Ascending aorta (tissue), 2 donors: Measurements from ENCODE around the gene DACH1. TPM values are rescaled to one million over a fixed set of nuclear protein-coding genes. Genes with fewer than 3 reads are reported as not detected.

Experiments used
- DNase-seq, 2 donors: peaks; one replicate each; pipeline ENCODE4 v3.0.0-alpha.2; 2019; ENCODE audit warnings: low spot score in 2 of 2
- H3K27ac ChIP-seq, 2 donors: fragments of 200-600 bp; sonication (generic); one replicate each; pipeline ENCODE4 v1.5.1; 2016 to 2017; ENCODE audit warnings: mild to moderate bottlenecking in 1 of 2
- H3K27me3 ChIP-seq: fragments of 200-600 bp; sonication (generic); one replicate; pipeline ENCODE4 v1.5.1; 2017
- H3K36me3 ChIP-seq, 2 donors: fragments of 200-600 bp; sonication (generic); one replicate each; pipeline ENCODE4 v1.5.1; 2016
- H3K4me1 ChIP-seq, 2 donors: fragments of 200-600 bp; sonication (generic); one replicate each; pipeline ENCODE4 v1.5.1; 2016 to 2017; ENCODE audit warnings: mild to moderate bottlenecking in 1 of 2
- H3K4me3 ChIP-seq, 2 donors: fragments of 200-600 bp; sonication (generic); one replicate each; pipeline ENCODE4 v1.5.1; 2016 to 2017; ENCODE audit warnings: mild to moderate bottlenecking in 1 of 2
- H3K9me3 ChIP-seq, 2 donors: fragments of 200-600 bp; sonication (generic); one replicate each; pipeline ENCODE4 v1.5.1; 2016
- CTCF ChIP-seq, 3 experiments: fragments of 200-600 bp in 2 of 3; fragments of 450-650 bp in 1 of 3; sonication (generic) in 2 of 3; IDR thresholded peaks; one replicate each; pipeline ENCODE4 v1.5.1; 2016 to 2019; ENCODE audit warnings: antibody characterized with exemption in 3 of 3, mild to moderate bottlenecking in 1 of 3, moderate library complexity in 1 of 3
- intact Hi-C: fragments of 100-400 bp; cut with DNase I; formaldehyde crosslinking; loops from one replicate; pipeline ENCODE4 v1.15.1; 2023
- total RNA-seq: library from RNA; depleted of rRNA; stranded (reverse); fragments of >200 nt; gene quantifications from one replicate; pipeline ENCODE4 v1.1.0, GENCODE V29; 2016

DACH1 gene
- total RNA-seq, 1 donor from 2014 or later, result not detected

- Histone ChIP-seq H3K4me1 (no peaks in the 10 kb centered on the region), H3K36me3 (no peaks in the 10 kb centered on the region), H3K9me3 (no peaks in the 10 kb centered on the region), H3K4me3 (no peak overlapping the region), H3K27ac (no peak overlapping the region), H3K27me3 (no peaks in the 10 kb centered on the region)
- intact Hi-C loops, result no loop called here
- no peak for DNase-seq
- no peak for TF ChIP-seq CTCF (IDR thresholded peaks at IDR 0.05)
Measured at GRCh38 chr13:71605744-71606143, 261.3 kb downstream of the DACH1 start.

- no peaks in the 10 kb centered on the region for H3K36me3 ChIP-seq
- no peak for DNase-seq
- intact Hi-C loops, result no loop called here
- H3K27ac ChIP-seq, result no peak overlapping the region
- H3K4me3 ChIP-seq, result no peak overlapping the region
- no peaks in the 10 kb centered on the region for H3K4me1 ChIP-seq
- no peaks in the 10 kb centered on the region for H3K9me3 ChIP-seq
- H3K27me3 ChIP-seq, result no peaks in the 10 kb centered on the region
- no peak for TF ChIP-seq CTCF (IDR thresholded peaks at IDR 0.05)
Measured at GRCh38 chr13:71603255-71603654, 263.7 kb downstream of the DACH1 start.

GRCh38 chr13:71602344-71602743, 264.7 kb downstream of the DACH1 start:
- no peak overlapping the region for H3K4me3 ChIP-seq
- no peaks in the 10 kb centered on the region for H3K4me1 ChIP-seq
- no peak overlapping the region for H3K27ac ChIP-seq
- DNase-seq, result no peak
- H3K36me3 ChIP-seq, result no peaks in the 10 kb centered on the region
- TF ChIP-seq CTCF (IDR thresholded peaks at IDR 0.05), result no peak
- H3K27me3 ChIP-seq, result no peaks in the 10 kb centered on the region
- intact Hi-C loops, result no loop called here
- no peaks in the 10 kb centered on the region for H3K9me3 ChIP-seq

GRCh38 chr13:71597150-71597549, 269.9 kb downstream of the DACH1 start:
- no peak for TF ChIP-seq CTCF (IDR thresholded peaks at IDR 0.05)
- Histone ChIP-seq H3K9me3 (no peaks in the 10 kb centered on the region), H3K27me3 (no peaks in the 10 kb centered on the region), H3K36me3 (no peaks in the 10 kb centered on the region), H3K4me3 (no peak overlapping the region), H3K27ac (no peak overlapping the region), H3K4me1 (no peaks in the 10 kb centered on the region)
- DNase-seq, result no peak
- intact Hi-C loops, result no loop called here

GRCh38 chr13:71596116-71596515, 270.9 kb downstream of the DACH1 start:
- H3K4me1 ChIP-seq, result no peaks in the 10 kb centered on the region
- intact Hi-C loops, result no loop called here
- DNase-seq, result no peak
- H3K9me3 ChIP-seq, result no peaks in the 10 kb centered on the region
- H3K27me3 ChIP-seq, result no peaks in the 10 kb centered on the region
- no peak for TF ChIP-seq CTCF (IDR thresholded peaks at IDR 0.05)
- no peak overlapping the region for H3K4me3 ChIP-seq
- no peaks in the 10 kb centered on the region for H3K36me3 ChIP-seq
- no peak overlapping the region for H3K27ac ChIP-seq

- intact Hi-C loops, result no loop called here
- H3K27ac ChIP-seq, result no peak overlapping the region
- no peaks in the 10 kb centered on the region for H3K9me3 ChIP-seq
- no peak for TF ChIP-seq CTCF (IDR thresholded peaks at IDR 0.05)
- H3K4me3 ChIP-seq, result no peak overlapping the region
- H3K4me1 ChIP-seq, result no peaks in the 10 kb centered on the region
- H3K27me3 ChIP-seq, result no peaks in the 10 kb centered on the region
- no peaks in the 10 kb centered on the region for H3K36me3 ChIP-seq
- no peak for DNase-seq
Measured at GRCh38 chr13:71593566-71593965, 273.4 kb downstream of the DACH1 start.
